GM12864 (cell line): Measurements from ENCODE around the gene PPM1M.

Experiments used
- DNase-seq: peaks from one replicate; pipeline ENCODE4 v3.0.0-alpha.2; 2011; ENCODE audit warnings: low read depth
- H3K4me3 ChIP-seq: 2 replicates; pipeline ENCODE4 v1.5.1; 2011; ENCODE audit warnings: mild to moderate bottlenecking, low read depth, low read length, control low read depth
- CTCF ChIP-seq: IDR thresholded peaks from 2 replicates; pipeline ENCODE4 v1.5.1; 2011; ENCODE audit warnings: low read depth, mild to moderate bottlenecking, moderate library complexity, low read length, control low read depth, inconsistent platforms; ENCODE audit errors: missing control alignments

Gene PPM1M

GRCh38 chr3:52226229-52226817 lies 19.2 kb upstream of the PPM1M start:
- no peak for TF ChIP-seq CTCF
- no peak overlapping the region; the same call in 1 of the 2 replicates for H3K4me3 ChIP-seq
- DNase-seq = no peak

- no peak for TF ChIP-seq CTCF
- DNase-seq = no peak
- H3K4me3 ChIP-seq = no peak overlapping the region
Observed at GRCh38 chr3:52227117-52227516, 18.4 kb upstream of the PPM1M start.

- H3K4me3 ChIP-seq = no peak overlapping the region
- DNase-seq = no peak
- TF ChIP-seq CTCF = no peak
Observed at GRCh38 chr3:52227766-52228165, 17.8 kb upstream of the PPM1M start.

GRCh38 chr3:52228266-52228665 lies 17.3 kb upstream of the PPM1M start:
- TF ChIP-seq CTCF = no peak
- H3K4me3 ChIP-seq = no peak overlapping the region
- DNase-seq = no peak

GRCh38 chr3:52228751-52229291 lies 16.7 kb upstream of the PPM1M start:
- no peak for DNase-seq
- no peak overlapping the region for H3K4me3 ChIP-seq
- TF ChIP-seq CTCF = no peak

- no peak for TF ChIP-seq CTCF
- DNase-seq = no peak
- H3K4me3 ChIP-seq = no peak overlapping the region
Observed at GRCh38 chr3:52229656-52230055, 15.9 kb upstream of the PPM1M start.

- no peak for TF ChIP-seq CTCF
- DNase-seq = no peak
- H3K4me3 ChIP-seq = no peak overlapping the region
Observed at GRCh38 chr3:52230461-52230860, 15.1 kb upstream of the PPM1M start.
